GM20000 (cell line): ENCODE measurements around the gene SGTB.

Source experiments
- DNase-seq: peaks from one replicate; pipeline ENCODE4 v3.0.0; 2012; ENCODE audit warnings: low spot score
- TF ChIP-seq, protein P1 (sequence below): IDR thresholded peaks from 2 replicates; pipeline ENCODE4 v1.5.1; 2012; ENCODE audit warnings: mild to moderate bottlenecking, control low read depth; ENCODE audit errors: extremely low read depth, missing control alignments

The SGTB gene

DNA sequence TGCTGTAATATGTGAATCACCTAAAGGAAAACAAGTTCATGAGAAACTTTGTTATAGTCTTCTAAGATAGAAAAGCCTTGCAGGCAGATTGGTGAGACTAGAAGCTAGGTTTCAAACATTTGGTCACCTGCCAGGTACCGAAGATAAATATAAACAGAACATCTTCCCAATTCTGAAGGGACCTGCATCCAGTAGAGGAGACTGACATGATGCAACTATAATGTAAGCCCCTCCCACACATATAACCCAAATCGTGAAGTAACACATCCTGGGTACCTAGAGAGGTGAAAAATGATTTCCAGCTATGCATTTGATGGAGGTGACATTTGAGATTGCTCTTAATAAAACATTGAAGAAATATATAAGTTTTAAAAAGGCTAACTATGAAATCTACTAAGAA is 67.2 kb downstream of the SGTB start:
- TF ChIP-seq, protein P1, sequence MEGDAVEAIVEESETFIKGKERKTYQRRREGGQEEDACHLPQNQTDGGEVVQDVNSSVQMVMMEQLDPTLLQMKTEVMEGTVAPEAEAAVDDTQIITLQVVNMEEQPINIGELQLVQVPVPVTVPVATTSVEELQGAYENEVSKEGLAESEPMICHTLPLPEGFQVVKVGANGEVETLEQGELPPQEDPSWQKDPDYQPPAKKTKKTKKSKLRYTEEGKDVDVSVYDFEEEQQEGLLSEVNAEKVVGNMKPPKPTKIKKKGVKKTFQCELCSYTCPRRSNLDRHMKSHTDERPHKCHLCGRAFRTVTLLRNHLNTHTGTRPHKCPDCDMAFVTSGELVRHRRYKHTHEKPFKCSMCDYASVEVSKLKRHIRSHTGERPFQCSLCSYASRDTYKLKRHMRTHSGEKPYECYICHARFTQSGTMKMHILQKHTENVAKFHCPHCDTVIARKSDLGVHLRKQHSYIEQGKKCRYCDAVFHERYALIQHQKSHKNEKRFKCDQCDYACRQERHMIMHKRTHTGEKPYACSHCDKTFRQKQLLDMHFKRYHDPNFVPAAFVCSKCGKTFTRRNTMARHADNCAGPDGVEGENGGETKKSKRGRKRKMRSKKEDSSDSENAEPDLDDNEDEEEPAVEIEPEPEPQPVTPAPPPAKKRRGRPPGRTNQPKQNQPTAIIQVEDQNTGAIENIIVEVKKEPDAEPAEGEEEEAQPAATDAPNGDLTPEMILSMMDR: no peak
- DNase-seq: no peak

GRCh38 chr5:65651144-65651543 is 70.8 kb downstream of the SGTB start:
- DNase-seq: no peak
- TF ChIP-seq, protein P1: no peak

DNA sequence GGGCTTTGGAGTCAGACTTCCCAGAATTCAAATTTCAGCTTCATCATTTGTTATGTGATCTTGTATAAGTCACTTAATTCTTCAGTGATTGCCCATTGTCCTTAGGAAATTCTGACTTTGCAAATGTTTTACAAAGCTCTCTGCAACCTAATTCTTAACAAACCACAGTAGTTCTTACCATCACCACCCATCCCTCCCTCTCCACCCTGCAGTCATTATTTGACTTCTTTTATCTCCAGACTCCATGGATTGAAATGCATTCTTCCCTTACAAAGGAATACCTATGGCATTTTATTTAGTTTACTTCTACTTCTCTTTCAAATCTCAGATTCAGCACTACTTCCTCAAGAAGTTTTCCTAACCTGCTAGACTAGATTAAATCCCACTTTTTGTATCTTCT is 74.0 kb downstream of the SGTB start:
- DNase-seq: no peak
- TF ChIP-seq, protein P1: no peak

- no peak for DNase-seq
- TF ChIP-seq, protein P1: no peak
Observed at GRCh38 chr5:65646938-65647337, 75.0 kb downstream of the SGTB start.

GRCh38 chr5:65640240-65640639 is 81.7 kb downstream of the SGTB start:
- TF ChIP-seq, protein P1: no peak

DNA sequence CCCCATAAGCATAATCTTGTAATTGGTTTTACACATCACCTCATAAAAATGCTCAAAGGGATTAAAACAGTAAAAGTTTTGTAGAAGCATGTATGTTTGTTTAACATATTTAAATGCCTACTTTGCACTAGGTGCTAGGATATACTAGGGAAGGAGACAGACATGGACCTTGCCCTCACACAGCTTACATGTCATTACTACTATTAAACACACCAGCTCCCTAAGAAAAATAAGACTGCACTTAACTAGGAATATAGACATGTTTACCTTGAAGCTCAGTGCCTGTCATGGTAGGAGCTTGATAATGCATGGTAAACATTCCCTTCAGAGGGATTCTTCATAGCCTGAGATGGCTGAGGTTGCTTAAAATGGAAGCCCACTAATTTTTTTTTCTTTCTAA is 90.9 kb downstream of the SGTB start:
- TF ChIP-seq, protein P1: no peak
- DNase-seq: no peak

More at GRCh38 chr5:65640240-65640639, 81.7 kb downstream of the SGTB start:
- no peak for DNase-seq

DNA sequence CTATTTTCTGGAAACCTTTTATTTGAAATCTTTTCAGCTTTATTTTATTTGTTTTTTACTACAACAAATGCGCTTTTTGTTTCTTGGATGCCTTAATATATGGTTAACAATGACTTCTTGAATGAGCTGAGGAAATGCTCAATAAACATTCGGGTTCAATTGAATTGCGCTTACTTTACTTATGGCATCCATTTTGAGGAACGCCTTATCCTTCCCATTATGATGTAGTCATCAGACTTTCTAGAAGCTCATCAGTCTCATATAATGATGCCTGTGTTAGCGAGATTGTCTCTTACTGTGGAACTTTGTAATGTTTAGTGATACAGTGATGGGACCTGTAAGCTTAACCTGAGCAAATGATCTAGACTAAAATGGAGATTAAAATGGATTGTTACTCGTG is 96.2 kb downstream of the SGTB start:
- no peak for DNase-seq
- TF ChIP-seq, protein P1: no peak
